HG02852 (cell line): ENCODE results near the gene SOX13.
"Not testable (repeated sequence)": the region's sequence is repeated elsewhere in the genome, so short reads cannot be mapped to it uniquely, and the experiment has no call there.

Experiments used
- ATAC-seq: cut with Tn5 transposase; IDR thresholded peaks from one replicate; pipeline ENCODE4 v1.9.1; 2021; ENCODE audit warnings: mild to moderate bottlenecking, moderate library complexity; ENCODE audit not compliant: unreplicated experiment

Gene SOX13

GRCh38 chr1:204087181-204087892 is 14.4 kb downstream of the SOX13 start:
- ATAC-seq: no peak

GRCh38 chr1:204087893-204088528 is 15.1 kb downstream of the SOX13 start:
- no peak for ATAC-seq

DNA sequence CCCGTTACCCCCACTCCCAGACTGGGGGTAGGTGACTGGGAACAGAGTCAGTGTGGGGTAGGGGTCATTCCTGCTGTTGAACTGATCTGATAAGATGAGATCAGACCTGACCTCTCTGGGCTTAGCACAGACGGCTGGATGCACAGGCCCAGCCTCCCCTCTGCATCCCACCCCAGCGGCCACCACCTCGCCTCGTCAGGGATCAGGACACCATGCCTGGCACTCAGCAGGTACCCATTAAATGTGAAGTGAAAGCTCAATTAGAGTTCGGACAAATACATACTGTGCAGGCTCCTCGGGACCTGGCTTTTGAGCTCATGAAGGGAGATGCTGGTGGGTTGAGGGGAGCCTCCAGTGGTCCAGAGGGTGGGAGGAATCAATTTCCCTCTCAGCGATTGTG is 15.7 kb downstream of the SOX13 start:
- ATAC-seq: no peak

- no peak for ATAC-seq
Measured at GRCh38 chr1:204089044-204089751, 16.3 kb downstream of the SOX13 start.

- ATAC-seq: not testable (repeated sequence)
Measured at GRCh38 chr1:204090132-204090531, 17.2 kb downstream of the SOX13 start.

GRCh38 chr1:204091066-204091465 is 18.2 kb downstream of the SOX13 start:
- no peak for ATAC-seq

DNA sequence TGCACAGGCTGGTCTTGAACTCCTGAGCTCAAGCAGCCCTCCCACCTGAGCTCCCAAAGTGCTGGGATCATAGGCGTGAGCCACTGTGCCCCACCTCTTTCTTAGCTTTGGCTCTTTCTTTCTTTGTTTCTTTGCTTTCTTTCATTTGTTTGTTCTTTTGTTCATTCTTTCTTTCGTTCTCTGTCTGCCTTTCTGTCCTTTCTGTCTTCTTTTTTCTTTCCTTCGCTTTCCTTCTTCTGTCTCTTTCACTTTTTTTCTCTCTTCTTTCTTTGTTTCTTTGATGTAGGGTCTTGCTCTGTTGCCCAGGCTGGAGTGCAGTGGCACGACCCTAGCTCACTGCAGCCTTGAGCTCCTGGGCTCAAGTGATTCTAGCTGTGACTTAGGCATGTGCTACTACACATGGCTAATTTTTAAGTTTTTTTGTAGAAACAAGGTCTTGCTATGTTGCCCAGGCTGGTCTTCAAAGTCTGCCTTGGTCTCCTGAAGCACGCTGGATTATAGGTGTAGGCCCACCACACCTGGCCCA is 18.9 kb downstream of the SOX13 start:
- no peak for ATAC-seq

- no peak for ATAC-seq
Measured at GRCh38 chr1:204092632-204093420, 19.9 kb downstream of the SOX13 start.

- no peak for ATAC-seq
Measured at GRCh38 chr1:204093421-204093717, 20.5 kb downstream of the SOX13 start.

DNA sequence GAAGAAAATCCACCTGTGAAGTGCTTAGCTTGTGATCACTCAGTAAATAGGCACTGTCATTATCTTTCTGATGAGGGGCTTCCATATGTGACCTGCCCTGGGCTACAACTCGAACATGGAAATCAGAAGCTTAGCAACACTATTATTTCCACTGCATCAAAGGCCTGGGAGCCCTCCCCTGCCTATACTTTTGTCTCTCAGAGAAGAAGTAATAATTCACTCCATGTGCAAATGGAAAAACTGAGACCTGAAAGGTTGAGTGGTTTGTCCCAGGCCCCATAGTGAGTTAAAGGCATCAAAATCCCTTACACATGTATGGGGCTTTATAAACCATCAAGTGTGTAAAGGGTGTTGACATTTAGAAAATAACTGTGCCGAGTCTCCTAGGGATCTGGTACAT is 20.9 kb downstream of the SOX13 start:
- ATAC-seq: no peak

- no peak for ATAC-seq
Measured at GRCh38 chr1:204094313-204094729, 21.4 kb downstream of the SOX13 start.

DNA sequence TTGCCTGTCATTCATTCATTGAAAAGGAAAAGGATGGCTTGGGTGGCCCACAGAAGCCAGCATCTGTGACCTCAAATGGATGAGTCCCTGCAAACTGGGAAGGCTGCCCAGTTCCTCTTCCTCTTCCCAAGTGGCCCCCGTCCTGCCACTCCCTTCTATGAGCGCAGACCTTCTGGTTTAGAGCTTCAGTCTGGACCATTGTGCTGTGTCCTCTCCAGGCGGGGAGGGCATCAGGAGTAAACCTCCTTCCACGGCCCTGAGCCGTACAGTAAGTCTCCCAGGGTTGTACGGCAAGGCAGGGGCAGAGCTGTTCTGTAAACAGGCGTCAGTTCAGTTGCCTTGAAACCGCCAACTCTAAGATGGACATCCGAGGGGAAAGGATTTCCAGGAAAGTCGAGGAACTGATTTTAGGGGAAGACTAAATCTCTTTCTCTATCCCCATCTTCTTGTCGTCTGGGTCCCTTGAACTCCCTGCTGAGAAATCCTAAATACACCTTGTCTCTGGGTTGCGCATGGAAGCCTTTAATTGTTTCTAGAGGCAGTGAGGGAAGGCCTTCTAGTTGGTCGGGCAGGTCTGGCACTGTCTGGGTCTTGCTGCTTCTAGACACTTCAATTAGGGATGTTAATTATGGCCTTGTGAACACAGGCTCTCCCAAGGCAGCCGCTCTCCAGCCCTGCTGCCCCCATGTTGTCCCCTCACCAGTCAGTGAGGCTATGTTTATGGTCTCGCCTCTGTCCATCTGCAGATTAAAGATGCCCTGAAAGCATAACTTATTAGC is 22.1 kb downstream of the SOX13 start:
- ATAC-seq: no peak

DNA sequence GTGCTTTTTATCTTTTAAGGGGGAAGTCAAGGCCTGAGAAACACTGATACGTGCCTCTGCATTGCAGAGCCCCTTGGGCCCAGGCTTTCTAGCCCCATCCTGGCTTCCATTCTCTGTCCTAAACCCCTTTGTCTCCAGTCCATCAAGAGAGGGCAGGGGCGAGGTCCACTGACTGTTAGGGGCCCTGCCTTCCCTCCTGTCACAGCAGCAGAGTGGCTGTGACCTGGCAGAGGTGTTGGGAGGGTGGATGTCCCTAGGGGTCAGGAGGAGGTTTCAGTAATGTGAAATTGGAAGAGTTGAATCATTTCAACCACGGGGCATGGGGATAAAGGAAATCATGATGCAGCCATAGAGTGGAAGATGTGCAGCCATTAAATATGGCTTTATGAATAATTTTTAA is 24.0 kb downstream of the SOX13 start:
- no peak for ATAC-seq

DNA sequence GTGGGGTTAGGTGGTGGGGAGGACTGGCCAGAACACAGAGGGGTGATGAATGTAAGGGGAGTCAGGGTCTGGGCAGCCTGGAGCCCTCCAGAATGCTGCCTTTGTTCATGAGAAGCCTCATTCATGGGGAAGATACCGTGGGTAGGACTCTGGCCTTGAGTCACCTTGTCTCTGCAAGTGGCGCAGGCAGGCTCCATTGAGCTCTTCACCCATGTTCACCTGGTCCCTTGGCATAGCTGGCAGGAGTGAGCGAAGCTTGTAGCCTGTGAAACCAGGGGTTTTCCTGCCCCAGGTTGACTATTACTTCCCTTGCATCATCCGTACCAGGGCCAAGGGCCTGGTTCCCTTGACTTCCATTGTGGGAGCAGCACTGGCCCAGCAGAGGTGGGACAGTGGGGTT is 25.8 kb downstream of the SOX13 start:
- no peak for ATAC-seq

- ATAC-seq: not testable (repeated sequence)
Measured at GRCh38 chr1:204099754-204100153, 26.8 kb downstream of the SOX13 start.

DNA sequence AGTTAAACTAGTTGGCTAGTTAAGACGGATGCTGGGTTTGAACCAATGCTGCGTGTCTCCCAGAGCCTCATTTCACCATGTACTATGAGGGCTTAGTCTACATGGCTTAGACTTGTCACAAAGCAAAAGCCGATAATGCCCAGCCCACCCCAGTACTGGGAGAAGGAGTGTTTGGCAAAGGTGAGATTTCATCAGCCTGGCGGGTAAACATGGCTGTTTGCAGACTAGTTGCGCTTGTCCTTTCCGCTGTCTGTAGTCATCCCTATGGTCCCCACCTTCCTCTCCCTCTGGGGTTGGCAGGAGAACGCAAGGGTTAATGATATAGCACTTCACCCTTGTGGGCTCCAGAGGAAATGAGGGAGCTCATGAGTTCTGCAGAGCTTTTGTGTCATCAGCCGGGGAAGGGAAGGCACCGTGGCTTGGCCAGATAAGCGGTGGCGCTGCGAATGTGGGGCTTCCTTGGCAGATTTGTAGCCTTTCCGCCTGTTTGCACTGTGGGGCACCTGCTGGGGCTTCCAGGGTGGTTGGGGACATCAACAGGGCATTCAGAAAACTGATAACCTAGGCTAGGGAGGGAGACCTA is 29.2 kb downstream of the SOX13 start:
- no peak for ATAC-seq

DNA sequence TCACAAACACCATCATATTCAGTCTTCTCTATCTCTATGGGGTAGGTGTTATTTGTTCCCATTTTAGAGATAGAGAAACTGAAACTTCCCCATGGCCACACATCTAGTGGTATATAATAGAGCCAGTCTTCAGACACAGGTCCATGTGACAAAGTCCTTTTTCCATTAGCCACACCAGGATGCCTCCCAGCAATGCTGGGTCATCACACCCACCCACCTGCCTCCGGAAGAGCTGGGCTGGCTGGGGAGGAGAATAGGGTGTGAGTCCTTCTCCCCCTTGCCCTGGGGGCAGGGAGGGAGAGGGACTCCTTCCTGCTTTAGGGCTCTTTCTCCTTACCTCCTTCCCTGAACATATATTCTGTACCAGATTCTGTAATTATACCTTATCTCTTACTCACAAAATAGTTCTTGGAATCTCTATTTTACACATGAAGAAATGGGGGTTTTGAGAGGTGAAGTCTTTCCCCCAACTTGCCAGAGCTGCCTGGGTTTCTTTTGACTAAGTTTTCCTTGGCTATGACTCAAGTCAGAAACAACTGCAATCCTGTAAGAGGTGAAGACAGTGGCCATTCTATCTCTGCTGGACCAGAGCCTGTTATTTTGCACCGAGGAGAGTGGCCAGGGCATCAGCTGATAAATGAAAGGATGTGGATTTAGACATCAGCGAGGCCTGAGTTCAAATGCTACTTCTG is 30.0 kb downstream of the SOX13 start:
- no peak for ATAC-seq

DNA sequence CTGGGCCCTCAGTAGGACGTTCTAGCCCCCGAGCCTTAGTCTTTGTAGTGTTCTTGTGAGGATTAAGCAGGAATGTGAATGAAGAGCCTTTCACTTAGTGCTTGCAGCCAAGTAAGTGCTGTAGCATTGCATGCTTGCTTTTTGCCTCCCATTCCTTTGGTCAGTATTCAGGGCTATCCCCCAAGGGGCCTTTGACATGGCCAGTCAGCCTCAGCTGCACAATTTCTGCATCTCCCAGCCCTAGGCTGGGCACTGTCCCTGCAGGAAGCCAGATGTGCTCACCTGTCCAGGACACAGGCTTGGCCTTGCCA is 30.5 kb downstream of the SOX13 start:
- ATAC-seq: no peak

DNA sequence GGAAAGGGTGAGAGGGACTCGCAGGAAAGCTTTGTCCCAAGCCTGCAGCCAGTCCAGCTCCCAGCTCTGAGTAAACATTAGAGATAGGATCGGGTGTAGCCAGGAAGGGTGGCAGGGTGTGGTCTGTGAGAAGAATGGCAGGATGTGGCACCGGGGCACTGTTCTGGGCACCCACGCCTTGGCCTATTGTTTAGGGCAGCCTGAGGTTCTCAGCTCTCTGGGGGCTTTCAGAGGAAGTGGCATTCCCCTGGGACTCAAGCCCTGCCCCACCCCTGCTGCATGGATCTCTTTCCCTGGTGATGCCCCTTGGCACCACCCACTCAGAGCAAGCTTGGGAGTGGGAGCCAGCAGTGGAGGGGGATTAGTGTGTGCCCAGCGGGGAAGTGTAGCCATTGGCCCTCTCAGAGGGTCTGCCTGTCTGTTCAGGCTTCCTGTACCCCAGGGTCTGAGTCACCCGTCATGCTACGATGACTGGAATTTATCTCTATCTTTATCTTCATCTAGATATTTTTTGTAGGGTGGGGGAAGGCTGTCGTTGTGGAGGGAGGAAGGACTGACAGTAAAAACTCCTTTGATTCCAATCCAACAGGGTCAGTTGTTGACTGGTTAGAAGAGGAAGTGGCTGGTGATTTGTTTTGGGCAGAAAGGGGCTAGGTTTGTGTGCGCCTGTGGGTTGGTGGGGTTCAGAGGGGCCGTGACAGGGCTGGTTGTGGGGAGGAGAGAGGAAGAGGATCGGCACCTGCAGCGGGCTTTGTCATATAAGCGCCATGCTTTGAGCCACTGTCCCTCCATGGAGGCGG is 31.6 kb downstream of the SOX13 start:
- ATAC-seq: no peak
